Measurements from ENCODE around the gene ARIH2.

- TF ChIP-seq, protein P1, sequence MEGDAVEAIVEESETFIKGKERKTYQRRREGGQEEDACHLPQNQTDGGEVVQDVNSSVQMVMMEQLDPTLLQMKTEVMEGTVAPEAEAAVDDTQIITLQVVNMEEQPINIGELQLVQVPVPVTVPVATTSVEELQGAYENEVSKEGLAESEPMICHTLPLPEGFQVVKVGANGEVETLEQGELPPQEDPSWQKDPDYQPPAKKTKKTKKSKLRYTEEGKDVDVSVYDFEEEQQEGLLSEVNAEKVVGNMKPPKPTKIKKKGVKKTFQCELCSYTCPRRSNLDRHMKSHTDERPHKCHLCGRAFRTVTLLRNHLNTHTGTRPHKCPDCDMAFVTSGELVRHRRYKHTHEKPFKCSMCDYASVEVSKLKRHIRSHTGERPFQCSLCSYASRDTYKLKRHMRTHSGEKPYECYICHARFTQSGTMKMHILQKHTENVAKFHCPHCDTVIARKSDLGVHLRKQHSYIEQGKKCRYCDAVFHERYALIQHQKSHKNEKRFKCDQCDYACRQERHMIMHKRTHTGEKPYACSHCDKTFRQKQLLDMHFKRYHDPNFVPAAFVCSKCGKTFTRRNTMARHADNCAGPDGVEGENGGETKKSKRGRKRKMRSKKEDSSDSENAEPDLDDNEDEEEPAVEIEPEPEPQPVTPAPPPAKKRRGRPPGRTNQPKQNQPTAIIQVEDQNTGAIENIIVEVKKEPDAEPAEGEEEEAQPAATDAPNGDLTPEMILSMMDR (conservative IDR thresholded peaks at IDR 0.05; ENCODE audit: low read depth, low read length) = no peak
- no peak for TF ChIP-seq USF2 (IDR thresholded peaks at IDR 0.05; ENCODE audit: low read depth, low read length)
- TF ChIP-seq MXI1 (IDR thresholded peaks at IDR 0.05; ENCODE audit: borderline replicate concordance, low read depth, low read length) = no peak
- no peak for TF ChIP-seq RCOR1 (IDR thresholded peaks at IDR 0.05; ENCODE audit: insufficient replicate concordance, low read length)
- TF ChIP-seq FOS (IDR thresholded peaks at IDR 0.05; ENCODE audit: low read depth, low read length) = no peak
- peak; percentile 77 for TF ChIP-seq CEBPB (IDR thresholded peaks at IDR 0.05; ENCODE audit: low read depth, low read length)
- TF ChIP-seq CHD1 (IDR thresholded peaks at IDR 0.05; ENCODE audit: low read depth, low read length) = no peak
- no peak for TF ChIP-seq SMC3 (IDR thresholded peaks at IDR 0.05; ENCODE audit: low read depth, low read length)
- TF ChIP-seq POLR2A (IDR thresholded peaks at IDR 0.05; ENCODE audit: low read depth, low read length) = no peak
- TF ChIP-seq MAFK (IDR thresholded peaks at IDR 0.05; ENCODE audit: low read depth, low read length) = no peak
- no peak for TF ChIP-seq RFX5 (IDR thresholded peaks at IDR 0.05; ENCODE audit: low read depth, low read length)
These were observed 20.9 kb upstream of the ARIH2 start for GRCh38 chr3:48897460-48898376.

Data from IMR-90 (cell line).